Karpas-422 (cell line): ENCODE data around the gene A1BG. TPM values are rescaled to one million over a fixed set of nuclear protein-coding genes. Genes with fewer than 3 reads are reported as not detected.

Source experiments
- DNase-seq: peaks from one replicate; pipeline ENCODE4 v3.0.0-alpha.2; 2015
- H2AFZ ChIP-seq: fragments of 200-600 bp; sonication (generic); 2 replicates; pipeline ENCODE4 v1.6.1; 2014; ENCODE audit warnings: antibody characterized with exemption, low read length, mixed read lengths
- H3K27ac ChIP-seq: fragments of 200-600 bp; sonication (generic); 2 replicates; pipeline ENCODE4 v1.5.1; 2014; ENCODE audit warnings: mild to moderate bottlenecking, low read length, moderate library complexity
- H3K27me3 ChIP-seq: fragments of 200-600 bp; sonication (generic); 2 replicates; pipeline ENCODE4 v1.6.1; 2014; ENCODE audit warnings: low read length, mixed read lengths
- H3K36me3 ChIP-seq: fragments of 200-600 bp; sonication (generic); 2 replicates; pipeline ENCODE4 v1.6.1; 2014; ENCODE audit warnings: low read length, mixed read lengths; ENCODE audit not compliant: insufficient read depth
- H3K4me1 ChIP-seq: fragments of 200-600 bp; sonication (generic); 2 replicates; pipeline ENCODE4 v1.6.1; 2014; ENCODE audit warnings: mild to moderate bottlenecking, low read length, mixed read lengths
- H3K4me2 ChIP-seq: fragments of 200-600 bp; sonication (generic); 2 replicates; pipeline ENCODE4 v1.6.1; 2014; ENCODE audit warnings: low read length, low read depth, mild to moderate bottlenecking; ENCODE audit not compliant: poor library complexity, severe bottlenecking
- H3K4me3 ChIP-seq: fragments of 200-600 bp; sonication (generic); 2 replicates; pipeline ENCODE4 v1.5.1; 2014; ENCODE audit warnings: mild to moderate bottlenecking, antibody characterized with exemption, low read length, mixed read lengths
- H3K79me2 ChIP-seq: fragments of 200-600 bp; sonication (generic); 2 replicates; pipeline ENCODE4 v1.6.1; 2014; ENCODE audit warnings: mild to moderate bottlenecking, low read length, mixed read lengths
- H3K9ac ChIP-seq: fragments of 200-600 bp; sonication (generic); 2 replicates; pipeline ENCODE4 v1.6.0; 2014; ENCODE audit warnings: low read length
- H3K9me2 ChIP-seq: fragments of 200-600 bp; sonication (generic), shearing (Covaris generic); replicated peaks from 2 replicates; pipeline ENCODE4 v1.6.0; 2014; ENCODE audit warnings: mild to moderate bottlenecking, low read length, moderate library complexity; ENCODE audit not compliant: insufficient read depth
- H3K9me3 ChIP-seq: fragments of 300-700, 200-600 bp; sonication (generic); 2 replicates; pipeline ENCODE4 v1.6.1; 2014; ENCODE audit warnings: low read length, mixed read lengths
- H4K20me1 ChIP-seq: fragments of 200-600 bp; sonication (generic); 2 replicates; pipeline ENCODE4 v1.6.1; 2014; ENCODE audit warnings: mild to moderate bottlenecking, antibody characterized with exemption, low read length, low read depth; ENCODE audit not compliant: insufficient read depth
- total RNA-seq: library from RNA; depleted of rRNA; stranded (reverse); fragments of >200 nt; shearing (Covaris generic); gene quantifications from 2 replicates; pipeline ENCODE4 v1.2.3, GENCODE V29; 2014; ENCODE audit warnings: low replicate concordance

Gene A1BG
- total RNA-seq, 1 experiment from 2014 or later: 52.9 TPM

GRCh38 chr19:58336820-58337219 lies 16.5 kb downstream of the A1BG start:
- no peaks in the 10 kb centered on the region for H3K27me3 ChIP-seq
- H3K4me2 ChIP-seq: no peak overlapping the region
- H3K9me2 ChIP-seq: no peaks in the 10 kb centered on the region
- H3K36me3 ChIP-seq: peaks cover 23% of the 10 kb centered on the region
- peaks cover 13% of the 10 kb centered on the region; the same call in 1 of the 2 replicates for H3K79me2 ChIP-seq
- DNase-seq: no peak
- H3K4me3 ChIP-seq: no peak overlapping the region
- H3K4me1 ChIP-seq: no peaks in the 10 kb centered on the region
- no peak overlapping the region for H2AFZ ChIP-seq
- H4K20me1 ChIP-seq: no peaks in the 10 kb centered on the region
- no peaks in the 10 kb centered on the region for H3K9me3 ChIP-seq
- H3K27ac ChIP-seq: no peak overlapping the region
- no peak overlapping the region for H3K9ac ChIP-seq

- Histone ChIP-seq H3K27me3 (no peaks in the 10 kb centered on the region), H3K4me3 (no peak overlapping the region), H3K9me3 (no peaks in the 10 kb centered on the region), H3K4me1 (no peaks in the 10 kb centered on the region), H3K4me2 (no peak overlapping the region), H3K79me2 (peaks cover 13% of the 10 kb centered on the region; the same call in 1 of the 2 replicates), H3K9me2 (no peaks in the 10 kb centered on the region), H3K27ac (no peak overlapping the region), H3K9ac (no peak overlapping the region), H4K20me1 (no peaks in the 10 kb centered on the region), H3K36me3 (peaks cover 23% of the 10 kb centered on the region), H2AFZ (no peak overlapping the region)
- no peak for DNase-seq
Observed at GRCh38 chr19:58336216-58336615, 17.1 kb downstream of the A1BG start.

- Histone ChIP-seq H3K4me2 (no peak overlapping the region), H3K4me1 (no peaks in the 10 kb centered on the region)
Observed at GRCh38 chr19:58335630-58336029, 17.7 kb downstream of the A1BG start.

GRCh38 chr19:58334691-58335249 lies 18.5 kb downstream of the A1BG start:
- no peak overlapping the region for H3K4me2 ChIP-seq
- no peak overlapping the region for H3K4me3 ChIP-seq
- H2AFZ ChIP-seq: no peak overlapping the region
- H3K9ac ChIP-seq: no peak overlapping the region
- peaks cover 19% of the 10 kb centered on the region for H3K36me3 ChIP-seq
- no peaks in the 10 kb centered on the region for H3K27me3 ChIP-seq
- H3K27ac ChIP-seq: no peak overlapping the region
- H3K9me3 ChIP-seq: no peaks in the 10 kb centered on the region
- DNase-seq: no peak
- no peaks in the 10 kb centered on the region for H3K4me1 ChIP-seq
- peaks cover 24% of the 10 kb centered on the region for H3K79me2 ChIP-seq
- H4K20me1 ChIP-seq: no peaks in the 10 kb centered on the region
- no peaks in the 10 kb centered on the region for H3K9me2 ChIP-seq

More at GRCh38 chr19:58335630-58336029, 17.7 kb downstream of the A1BG start:
- Histone ChIP-seq H3K79me2 (peaks cover 17% of the 10 kb centered on the region), H3K9me3 (no peaks in the 10 kb centered on the region), H3K27me3 (no peaks in the 10 kb centered on the region), H3K4me3 (no peak overlapping the region), H3K27ac (no peak overlapping the region), H4K20me1 (no peaks in the 10 kb centered on the region), H3K36me3 (peaks cover 23% of the 10 kb centered on the region), H3K9ac (no peak overlapping the region), H2AFZ (no peak overlapping the region), H3K9me2 (no peaks in the 10 kb centered on the region)
- no peak for DNase-seq

- no peaks in the 10 kb centered on the region for H4K20me1 ChIP-seq
- no peak overlapping the region for H3K27ac ChIP-seq
- no peaks in the 10 kb centered on the region for H3K36me3 ChIP-seq
- no peak overlapping the region for H3K4me3 ChIP-seq
- peaks cover 12% of the 10 kb centered on the region for H3K4me1 ChIP-seq
- peaks cover 45% of the 10 kb centered on the region for H3K79me2 ChIP-seq
- no peak overlapping the region for H2AFZ ChIP-seq
- H3K9me3 ChIP-seq: no peaks in the 10 kb centered on the region
- H3K4me2 ChIP-seq: no peak overlapping the region
- H3K9ac ChIP-seq: no peak overlapping the region
- no peaks in the 10 kb centered on the region for H3K9me2 ChIP-seq
- DNase-seq: no peak
- H3K27me3 ChIP-seq: no peaks in the 10 kb centered on the region
Observed at GRCh38 chr19:58332697-58333096, 20.6 kb downstream of the A1BG start.

- H4K20me1 ChIP-seq: no peaks in the 10 kb centered on the region
- no peak overlapping the region for H3K9ac ChIP-seq
- H3K79me2 ChIP-seq: peaks cover 63% of the 10 kb centered on the region
- peaks cover 20% of the 10 kb centered on the region for H3K4me1 ChIP-seq
- no peaks in the 10 kb centered on the region for H3K9me3 ChIP-seq
- H3K4me2 ChIP-seq: no peak overlapping the region
- no peaks in the 10 kb centered on the region for H3K36me3 ChIP-seq
- H2AFZ ChIP-seq: no peak overlapping the region
- no peaks in the 10 kb centered on the region for H3K9me2 ChIP-seq
- no peaks in the 10 kb centered on the region for H3K27me3 ChIP-seq
- H3K4me3 ChIP-seq: no peak overlapping the region
- DNase-seq: no peak
- no peak overlapping the region for H3K27ac ChIP-seq
Observed at GRCh38 chr19:58330458-58330857, 22.8 kb downstream of the A1BG start.

- Histone ChIP-seq H3K9me3 (no peaks in the 10 kb centered on the region), H3K9me2 (no peaks in the 10 kb centered on the region), H3K4me3 (no peak overlapping the region; the same call in 1 of the 2 replicates), H3K79me2 (peaks cover 76% of the 10 kb centered on the region), H3K27me3 (no peaks in the 10 kb centered on the region), H3K36me3 (no peaks in the 10 kb centered on the region), H2AFZ (no peak overlapping the region), H4K20me1 (no peaks in the 10 kb centered on the region), H3K4me2 (peak overlapping the region; percentile 76), H3K27ac (no peak overlapping the region), H3K9ac (peak overlapping the region; percentile 81; the same call in 1 of the 2 replicates), H3K4me1 (peaks cover 25% of the 10 kb centered on the region)
- DNase-seq: peak; percentile 77
Observed at GRCh38 chr19:58328999-58329398, 24.3 kb downstream of the A1BG start.

GRCh38 chr19:58326914-58327726 lies 26.2 kb downstream of the A1BG start, which contains the start of gene ZSCAN22:
ZSCAN22 (plus strand) TSS chr19:58326994; CDS start chr19:58334803, 7,809 bp downstream.
- Histone ChIP-seq H3K4me2 (peak within 1 kb of the TSS; percentile 76), H3K4me1 (peaks cover 25% of the 10 kb centered on the region), H2AFZ (peak within 1 kb of the TSS; percentile 78; the same call in 1 of the 2 replicates), H3K9ac (peak within 1 kb of the TSS; percentile 81), H3K27ac (peak within 1 kb of the TSS; percentile 2; the same call in 1 of the 2 replicates), H3K79me2 (peaks cover 79% of the 10 kb centered on the region), H3K9me2 (no peaks in the 10 kb centered on the region), H3K36me3 (no peaks in the 10 kb centered on the region), H3K27me3 (no peaks in the 10 kb centered on the region), H3K9me3 (no peaks in the 10 kb centered on the region), H3K4me3 (peak within 1 kb of the TSS; percentile 82), H4K20me1 (no peaks in the 10 kb centered on the region)
- DNase-seq: peak; percentile 99
